Chondrocyte (in vitro differentiated cells): ENCODE results near the gene TCAP. TPM values are rescaled to one million over a fixed set of nuclear protein-coding genes. Genes with fewer than 3 reads are reported as not detected.

Source experiments
- DNase-seq: peaks from one replicate; pipeline ENCODE4 v3.0.0; 2021; ENCODE audit warnings: mixed read lengths, low spot score
- H3K27ac Mint-ChIP-seq: one replicate; pipeline ENCODE4 v1.8.0; 2021; ENCODE audit warnings: mild to moderate bottlenecking, moderate library complexity, mixed read lengths; ENCODE audit not compliant: unreplicated experiment
- H3K27me3 Mint-ChIP-seq: 2 replicates; pipeline ENCODE4 v1.8.0; 2021; ENCODE audit warnings: low read depth, mixed read lengths
- H3K36me3 Mint-ChIP-seq: 2 replicates; pipeline ENCODE4 v1.8.0; 2021; ENCODE audit warnings: low read depth, mixed read lengths
- H3K4me1 Mint-ChIP-seq: 2 replicates; pipeline ENCODE4 v1.8.0; 2021; ENCODE audit warnings: low read depth, mild to moderate bottlenecking, mixed read lengths
- H3K4me3 Mint-ChIP-seq: one replicate; pipeline ENCODE4 v1.8.0; 2021; ENCODE audit warnings: mild to moderate bottlenecking, moderate library complexity, mixed read lengths; ENCODE audit not compliant: unreplicated experiment
- H3K9me3 Mint-ChIP-seq: 2 replicates; pipeline ENCODE4 v1.8.0; 2021; ENCODE audit warnings: low read depth, mixed read lengths
- CTCF ChIP-seq: fragments of 200-600 bp; sonication (generic); IDR thresholded peaks from 2 replicates; pipeline ENCODE4 v1.5.0; 2021; ENCODE audit warnings: antibody characterized with exemption, mild to moderate bottlenecking, moderate library complexity
- total RNA-seq: library from RNA; stranded (reverse); gene quantifications from 3 replicates; pipeline ENCODE4 v1.2.1, GENCODE V29; 2021

Gene TCAP
- total RNA-seq, 1 donor from 2014 or later: 0.77 TPM

- H3K27me3 Mint-ChIP-seq: no peaks in the 10 kb centered on the region
Observed at GRCh38 chr17:39653316-39653661, 11.9 kb upstream of the TCAP start.

GRCh38 chr17:39653662-39654331 lies 11.4 kb upstream of the TCAP start:
- peak; percentile 85 for TF ChIP-seq CTCF
- H3K4me3 Mint-ChIP-seq: no peak overlapping the region
- no peak overlapping the region for H3K27ac Mint-ChIP-seq
- DNase-seq: no peak
- H3K4me1 Mint-ChIP-seq: peaks cover 7% of the 10 kb centered on the region
- H3K36me3 Mint-ChIP-seq: no peaks in the 10 kb centered on the region
- H3K27me3 Mint-ChIP-seq: no peaks in the 10 kb centered on the region
- no peaks in the 10 kb centered on the region for H3K9me3 Mint-ChIP-seq

More at GRCh38 chr17:39653316-39653661, 11.9 kb upstream of the TCAP start:
- TF ChIP-seq CTCF: no peak
- Mint-ChIP-seq H3K4me1 (peaks cover 11% of the 10 kb centered on the region), H3K4me3 (no peak overlapping the region), H3K27ac (no peak overlapping the region), H3K36me3 (no peaks in the 10 kb centered on the region), H3K9me3 (no peaks in the 10 kb centered on the region)
- no peak for DNase-seq

GRCh38 chr17:39655105-39655504 lies 10.0 kb upstream of the TCAP start:
- H3K36me3 Mint-ChIP-seq: no peaks in the 10 kb centered on the region
- H3K4me3 Mint-ChIP-seq: no peak overlapping the region
- H3K4me1 Mint-ChIP-seq: peaks cover 2% of the 10 kb centered on the region
- no peaks in the 10 kb centered on the region for H3K9me3 Mint-ChIP-seq
- DNase-seq: no peak
- TF ChIP-seq CTCF: no peak
- no peaks in the 10 kb centered on the region for H3K27me3 Mint-ChIP-seq
- H3K27ac Mint-ChIP-seq: no peak overlapping the region

GRCh38 chr17:39658346-39658745 lies 6.8 kb upstream of the TCAP start:
- no peaks in the 10 kb centered on the region for H3K9me3 Mint-ChIP-seq
- peaks cover 5% of the 10 kb centered on the region for H3K36me3 Mint-ChIP-seq
- DNase-seq: no peak
- H3K27me3 Mint-ChIP-seq: no peaks in the 10 kb centered on the region
- H3K4me3 Mint-ChIP-seq: no peak overlapping the region
- H3K27ac Mint-ChIP-seq: no peak overlapping the region
- H3K4me1 Mint-ChIP-seq: peaks cover 11% of the 10 kb centered on the region
- no peak for TF ChIP-seq CTCF

GRCh38 chr17:39658760-39659159 lies 6.4 kb upstream of the TCAP start:
- Mint-ChIP-seq H3K27me3 (no peaks in the 10 kb centered on the region), H3K36me3 (peaks cover 5% of the 10 kb centered on the region), H3K4me1 (peaks cover 11% of the 10 kb centered on the region), H3K4me3 (no peak overlapping the region), H3K9me3 (no peaks in the 10 kb centered on the region), H3K27ac (no peak overlapping the region)
- no peak for TF ChIP-seq CTCF
- no peak for DNase-seq
